ENCODE data around the gene ZFHX3.

GRCh38 chr16:72891291-72892227 is 156.4 kb downstream of the ZFHX3 start:
- TF ChIP-seq TEAD4 (IDR thresholded peaks at IDR 0.05) (no peak), ZBTB7A (IDR thresholded peaks at IDR 0.05; ENCODE audit: low read depth) (no peak), CREB1 (IDR thresholded peaks at IDR 0.05; ENCODE audit: low read depth) (no peak), REST (IDR thresholded peaks at IDR 0.05; ENCODE audit: low read depth) (no peak), TAF1 (IDR thresholded peaks at IDR 0.05; ENCODE audit: low read depth) (no peak), RAD21 (IDR thresholded peaks at IDR 0.05; ENCODE audit: low read depth) (no peak), EP300 (IDR thresholded peaks at IDR 0.05; ENCODE audit: borderline replicate concordance) (no peak), TCF12 (IDR thresholded peaks at IDR 0.05; ENCODE audit: low read depth) (no peak), EGR1 (IDR thresholded peaks at IDR 0.05) (no peak), FOXM1 (IDR thresholded peaks at IDR 0.05; ENCODE audit: borderline replicate concordance, low read depth) (no peak)
- TF ChIP-seq, protein P1, sequence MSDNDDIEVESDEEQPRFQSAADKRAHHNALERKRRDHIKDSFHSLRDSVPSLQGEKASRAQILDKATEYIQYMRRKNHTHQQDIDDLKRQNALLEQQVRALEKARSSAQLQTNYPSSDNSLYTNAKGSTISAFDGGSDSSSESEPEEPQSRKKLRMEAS (IDR thresholded peaks at IDR 0.05) = no peak
